BJ (cell line): Measurements from ENCODE around the gene PLAAT2. TPM values are rescaled to one million over a fixed set of nuclear protein-coding genes. Genes with fewer than 3 reads are reported as not detected.
"Not testable (repeated sequence)": the region's sequence is repeated elsewhere in the genome, so short reads cannot be mapped to it uniquely, and the experiment has no call there.

Experiments
- CTCF ChIA-PET: fragments of 350-600 bp; formaldehyde crosslinking; extraction: SDS; loops from one replicate; lab custom pipeline; 2021; ENCODE audit warnings: antibody characterized with exemption, inconsistent platforms; lab: Yijun Ruan, JAX
- POLR2A ChIA-PET: fragments of 300-600 bp; sonication (Branson Sonifier 250); formaldehyde crosslinking; extraction: SDS; loops from one replicate; lab custom pipeline; 2021; ENCODE audit warnings: antibody characterized with exemption; lab: Charles Lee
- DNase-seq: peaks from one replicate; pipeline ENCODE4 v3.0.0-alpha.2; 2011; ENCODE audit warnings: low read depth
- H3K27me3 ChIP-seq: 2 replicates; pipeline ENCODE4 v1.6.0; 2011; ENCODE audit warnings: low read length; ENCODE audit not compliant: control insufficient read depth, insufficient read depth
- H3K36me3 ChIP-seq: 2 replicates; pipeline ENCODE4 v1.5.1; 2011; ENCODE audit warnings: low read length; ENCODE audit not compliant: control insufficient read depth, insufficient read depth
- H3K4me3 ChIP-seq: 2 replicates; pipeline ENCODE4 v1.5.1; 2011; ENCODE audit warnings: low read depth, mild to moderate bottlenecking, control low read depth, low read length
- polyA plus RNA-seq: library from polyadenylated mRNA; depleted of rRNA; stranded (reverse); fragments of >200 nt; gene quantifications from 2 replicates; pipeline ENCODE4 v1.2.3, GENCODE V29; 2011
- TF ChIP-seq, protein P1 (sequence below): IDR thresholded peaks from 2 replicates; pipeline ENCODE4 v1.5.1; 2011; ENCODE audit warnings: low read depth, mild to moderate bottlenecking, control low read depth, inconsistent platforms, low read length, moderate library complexity; ENCODE audit not compliant: insufficient read depth

Gene PLAAT2
- polyA plus RNA-seq, 1 experiment, result not detected

DNA sequence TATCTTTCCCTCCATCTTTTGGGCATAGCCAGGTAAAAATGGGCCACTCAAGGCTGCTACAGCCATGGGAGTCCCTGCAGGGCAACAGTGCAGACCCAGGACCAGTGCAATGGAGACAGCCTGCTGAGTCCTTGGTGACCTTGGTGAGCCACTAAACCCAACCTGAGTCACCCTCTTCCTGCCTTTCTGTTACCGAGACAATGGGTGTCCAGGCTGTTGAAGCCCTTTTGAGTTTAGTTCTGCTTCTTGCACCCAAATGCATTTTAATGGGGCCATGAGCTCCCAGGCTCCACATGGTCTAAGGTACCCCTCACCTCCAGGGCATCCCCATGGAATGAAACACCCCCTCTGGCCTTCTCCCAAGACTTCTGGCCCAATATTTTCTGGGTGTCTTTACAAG is 27.4 kb downstream of the PLAAT2 start:
- DNase-seq, result no peak
- Histone ChIP-seq H3K36me3 (no peaks in the 10 kb centered on the region), H3K4me3 (no peak overlapping the region), H3K27me3 (peaks cover 1% of the 10 kb centered on the region; the same call in 1 of the 2 replicates)
- ChIA-PET POLR2A (no interaction called here), CTCF (no interaction called here)
- TF ChIP-seq, protein P1, sequence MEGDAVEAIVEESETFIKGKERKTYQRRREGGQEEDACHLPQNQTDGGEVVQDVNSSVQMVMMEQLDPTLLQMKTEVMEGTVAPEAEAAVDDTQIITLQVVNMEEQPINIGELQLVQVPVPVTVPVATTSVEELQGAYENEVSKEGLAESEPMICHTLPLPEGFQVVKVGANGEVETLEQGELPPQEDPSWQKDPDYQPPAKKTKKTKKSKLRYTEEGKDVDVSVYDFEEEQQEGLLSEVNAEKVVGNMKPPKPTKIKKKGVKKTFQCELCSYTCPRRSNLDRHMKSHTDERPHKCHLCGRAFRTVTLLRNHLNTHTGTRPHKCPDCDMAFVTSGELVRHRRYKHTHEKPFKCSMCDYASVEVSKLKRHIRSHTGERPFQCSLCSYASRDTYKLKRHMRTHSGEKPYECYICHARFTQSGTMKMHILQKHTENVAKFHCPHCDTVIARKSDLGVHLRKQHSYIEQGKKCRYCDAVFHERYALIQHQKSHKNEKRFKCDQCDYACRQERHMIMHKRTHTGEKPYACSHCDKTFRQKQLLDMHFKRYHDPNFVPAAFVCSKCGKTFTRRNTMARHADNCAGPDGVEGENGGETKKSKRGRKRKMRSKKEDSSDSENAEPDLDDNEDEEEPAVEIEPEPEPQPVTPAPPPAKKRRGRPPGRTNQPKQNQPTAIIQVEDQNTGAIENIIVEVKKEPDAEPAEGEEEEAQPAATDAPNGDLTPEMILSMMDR, result no peak

DNA sequence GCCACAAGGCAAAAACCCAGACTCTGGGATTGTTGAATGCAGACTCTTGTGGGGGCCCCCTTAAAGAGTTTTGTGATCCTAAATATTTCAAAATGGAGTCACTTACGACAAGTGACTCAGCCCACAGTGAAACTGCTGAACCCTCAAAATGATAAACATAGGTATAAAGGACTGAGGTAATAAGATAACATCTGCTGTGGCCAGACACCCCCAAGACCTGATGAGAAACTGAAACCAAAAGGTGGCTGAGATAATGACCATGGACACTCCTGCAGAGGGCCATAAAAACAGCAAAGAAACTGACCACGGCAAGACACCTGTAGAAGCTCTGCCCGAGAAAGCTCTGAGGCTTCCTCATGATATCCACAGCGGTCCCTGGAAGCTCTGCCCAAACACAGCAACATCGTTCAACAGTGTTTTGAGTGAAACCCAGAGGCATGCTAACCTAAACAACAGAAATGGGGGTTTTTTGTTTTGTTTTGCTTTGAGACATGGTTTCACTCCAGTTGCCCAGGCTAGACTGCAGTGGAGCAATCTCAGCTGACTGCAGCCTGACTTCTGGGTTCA is 28.2 kb downstream of the PLAAT2 start:
- no peak for DNase-seq
- H3K36me3 ChIP-seq, result no peaks in the 10 kb centered on the region
- no peak overlapping the region for H3K4me3 ChIP-seq
- POLR2A ChIA-PET, result no interaction called here
- H3K27me3 ChIP-seq, result no peaks in the 10 kb centered on the region; the same call in 1 of the 2 replicates
- TF ChIP-seq, protein P1, result no peak
- CTCF ChIA-PET, result no interaction called here

DNA sequence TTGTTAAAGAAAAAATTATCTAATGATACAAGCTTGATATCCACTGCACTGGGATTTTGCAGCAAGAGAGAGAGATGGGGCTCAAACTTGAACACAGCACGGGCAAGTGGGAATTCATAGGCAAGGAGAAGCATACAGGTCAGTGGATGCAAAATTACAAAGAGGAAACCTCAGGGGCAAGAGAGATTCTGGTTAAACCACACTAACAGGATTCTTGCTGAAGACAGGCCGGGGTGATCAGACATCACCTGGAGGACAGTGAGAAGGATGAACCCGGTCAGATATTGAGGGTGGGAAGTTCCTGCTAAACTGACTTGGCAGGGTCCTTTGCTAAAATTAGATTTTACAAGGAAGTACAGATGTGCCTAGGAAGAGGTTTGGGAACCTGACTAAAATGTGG is 29.1 kb downstream of the PLAAT2 start:
- ChIA-PET CTCF (interaction anchor here (1.2 kb wide), 2 partner anchors 17 to 26 kb away, joined by 3 read pairs; no protein-coding TSS in a partner anchor), POLR2A (no interaction called here)
- no peak overlapping the region for H3K4me3 ChIP-seq
- TF ChIP-seq, protein P1, result no peak
- no peaks in the 10 kb centered on the region for H3K36me3 ChIP-seq
- no peaks in the 10 kb centered on the region for H3K27me3 ChIP-seq
- DNase-seq, result no peak

- Histone ChIP-seq H3K27me3 (no peaks in the 10 kb centered on the region), H3K4me3 (no peak overlapping the region), H3K36me3 (no peaks in the 10 kb centered on the region)
- ChIA-PET CTCF (interaction anchor here (1.2 kb wide), 2 partner anchors 16 to 24 kb away, joined by 3 read pairs; no protein-coding TSS in a partner anchor), POLR2A (no interaction called here)
- TF ChIP-seq, protein P1, result no peak
- no peak for DNase-seq
Measured at GRCh38 chr11:63532799-63533475, 30.2 kb downstream of the PLAAT2 start.

DNA sequence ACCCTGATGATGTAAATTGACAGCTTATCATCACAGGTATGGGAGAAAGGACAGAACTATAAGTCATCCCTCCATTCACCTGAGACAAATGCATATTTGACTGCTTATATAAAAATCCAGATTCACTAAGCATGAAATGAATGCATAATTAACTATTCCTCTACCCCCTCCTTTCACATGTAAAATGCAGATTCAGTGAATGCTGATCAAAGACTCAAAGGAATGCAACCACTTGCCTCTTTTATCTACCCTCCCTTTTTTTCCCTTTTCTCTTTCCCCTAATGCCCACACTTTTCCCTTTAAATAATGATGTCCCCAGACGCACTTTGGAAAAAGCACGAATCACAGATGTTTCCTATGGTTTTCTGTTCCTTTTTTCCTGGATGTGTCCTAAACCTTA is 31.1 kb downstream of the PLAAT2 start:
- Histone ChIP-seq H3K4me3 (no peak overlapping the region), H3K27me3 (no peaks in the 10 kb centered on the region), H3K36me3 (no peaks in the 10 kb centered on the region)
- no peak for DNase-seq
- ChIA-PET POLR2A (no interaction called here), CTCF (no interaction called here)
- TF ChIP-seq, protein P1, result no peak

DNA sequence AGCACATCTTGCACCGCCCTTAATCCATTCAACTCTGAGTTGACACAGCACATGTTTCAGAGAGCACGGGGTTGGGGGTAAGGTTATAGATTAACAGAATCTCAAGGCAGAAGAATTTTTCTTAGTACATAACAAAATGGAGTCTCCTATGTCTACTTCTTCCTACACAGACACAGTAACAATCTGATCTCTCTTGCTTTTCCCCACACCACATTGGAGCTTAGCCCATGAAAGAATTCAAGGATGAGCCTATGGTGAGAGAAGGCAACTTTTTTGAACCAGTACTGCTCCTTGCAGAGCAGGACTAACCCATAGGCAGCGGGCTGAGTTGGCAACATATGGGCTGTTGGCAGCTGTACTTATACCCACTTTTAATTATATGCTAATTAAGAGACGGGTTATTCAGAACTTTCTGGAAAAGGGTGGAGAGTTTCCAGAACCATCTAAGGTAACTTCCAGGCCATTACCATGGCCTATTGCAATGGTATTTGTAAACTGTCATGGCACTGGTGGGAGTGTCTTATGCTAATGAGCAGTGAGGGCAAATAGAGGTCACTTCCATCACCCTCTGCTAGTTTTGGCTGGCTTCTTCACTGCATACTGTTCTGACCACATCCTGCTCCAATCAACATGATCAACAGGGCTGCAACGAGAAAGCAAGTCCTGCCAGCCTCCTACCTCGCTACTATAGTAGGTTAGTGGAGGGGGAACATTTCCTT is 31.9 kb downstream of the PLAAT2 start:
- H3K4me3 ChIP-seq, POLR2A ChIA-PET, H3K36me3 ChIP-seq, H3K27me3 ChIP-seq, CTCF ChIA-PET: not testable (repeated sequence)
- peak; percentile 56 for DNase-seq
